Measurements from ENCODE around the gene ANKRD40.
"Not testable (repeated sequence)": the region's sequence is repeated elsewhere in the genome, so short reads cannot be mapped to it uniquely, and the experiment has no call there.

ANKRD40 gene

DNA sequence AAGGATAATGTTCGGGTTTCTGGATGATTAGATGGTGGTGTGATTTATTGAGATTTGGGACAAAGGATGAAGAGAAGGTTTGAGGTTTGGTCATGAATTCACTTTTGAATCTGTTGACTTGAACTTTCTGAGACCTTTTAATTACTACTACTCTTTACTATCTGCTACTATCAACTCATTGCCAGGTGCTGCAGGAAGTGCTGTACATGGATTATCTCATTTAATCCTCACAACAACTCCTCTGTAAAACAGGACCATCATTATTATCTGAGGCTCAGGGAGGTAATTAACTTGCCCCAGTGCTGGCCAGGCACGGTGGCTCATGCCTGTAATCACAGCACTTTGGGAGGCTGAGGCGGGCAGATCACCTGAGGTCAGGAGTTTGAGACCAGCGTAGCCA, 2.9 kb upstream of the ANKRD40 start:
- no peak for DNase-seq

DNA sequence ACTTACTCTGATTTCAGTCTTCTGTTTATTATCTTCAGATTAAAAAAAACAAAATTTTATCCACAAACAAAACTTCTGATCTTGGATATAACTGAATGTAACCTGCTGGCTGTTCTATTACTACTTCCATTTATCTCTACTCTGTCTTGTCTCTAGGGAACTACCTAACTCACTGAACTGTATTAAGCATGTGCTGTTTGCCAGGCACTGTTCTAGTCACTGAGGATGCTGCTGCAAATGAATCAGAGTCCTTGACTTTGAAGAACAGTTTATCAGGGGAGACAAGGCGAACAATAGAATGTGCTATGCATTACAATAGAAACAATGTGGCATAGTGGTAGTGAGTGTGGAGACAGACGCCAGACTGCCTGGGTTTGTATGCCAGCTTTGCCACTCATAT, 2.3 kb upstream of the ANKRD40 start:
- DNase-seq, result no peak

DNA sequence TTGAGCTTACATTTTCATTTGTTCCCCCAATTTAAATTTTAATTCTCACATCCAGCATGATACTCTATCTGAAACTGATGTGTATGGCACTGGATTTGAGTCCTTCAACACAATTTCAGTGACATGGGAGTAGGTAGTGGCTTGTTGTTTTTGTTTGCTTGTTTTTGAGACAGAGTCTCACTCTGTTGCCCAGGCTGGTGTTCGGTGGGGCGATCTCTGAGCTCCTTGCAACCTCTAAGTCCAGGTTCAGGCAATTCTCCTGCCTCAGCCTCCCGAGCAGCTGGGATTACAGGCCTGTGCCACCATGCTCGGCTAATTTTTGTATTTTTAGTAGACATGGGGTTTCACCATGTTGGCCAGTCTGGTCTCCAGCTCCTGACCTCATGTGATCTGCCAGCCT, 1.3 kb upstream of the ANKRD40 start:
- DNase-seq, result not testable (repeated sequence)

DNA sequence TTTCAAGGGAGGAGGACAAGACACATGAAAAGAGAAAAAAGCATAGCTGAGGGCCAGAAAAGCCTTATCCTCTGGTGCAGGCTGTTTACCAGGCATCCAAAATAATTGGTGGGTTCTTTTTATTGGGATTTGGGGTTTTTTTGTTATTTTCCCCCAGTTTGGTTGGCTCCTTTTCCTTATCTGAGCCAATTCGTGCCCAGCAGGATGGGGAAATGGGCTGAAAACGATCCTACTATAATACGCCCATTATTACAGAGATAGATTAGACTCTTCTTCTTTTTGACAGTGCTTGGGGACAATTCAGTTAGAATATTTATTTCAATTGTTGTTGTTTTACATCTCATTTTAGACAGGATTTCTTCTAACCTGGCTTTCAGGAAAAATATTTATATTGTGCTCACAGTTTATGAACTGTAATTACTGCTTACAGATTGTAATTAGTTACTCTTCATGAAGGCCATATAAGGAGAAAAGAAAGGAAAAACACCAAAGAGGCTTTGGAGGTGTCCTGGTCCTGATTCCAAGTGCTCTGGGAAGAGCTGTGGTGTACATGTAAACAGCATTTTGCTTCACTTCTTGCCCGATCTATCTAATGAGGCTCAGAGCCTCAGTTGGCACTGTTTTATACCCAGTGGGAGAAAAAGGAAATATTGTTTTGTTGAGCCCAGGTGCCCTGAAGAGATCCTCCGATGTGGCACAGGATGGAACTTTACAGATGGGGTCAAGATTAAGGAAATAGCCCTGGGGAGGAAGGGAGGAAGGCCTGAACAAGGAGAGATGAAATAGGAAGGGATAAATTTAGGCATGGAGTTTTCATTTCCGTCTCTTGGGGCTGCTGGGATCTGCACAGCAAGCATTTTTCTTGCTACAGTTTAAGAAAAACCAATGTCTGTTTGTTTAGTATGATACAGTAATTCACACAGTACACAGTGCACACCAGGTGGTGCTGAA, 611 bp upstream of the ANKRD40 start:
- DNase-seq, result peak; percentile 34

DNA sequence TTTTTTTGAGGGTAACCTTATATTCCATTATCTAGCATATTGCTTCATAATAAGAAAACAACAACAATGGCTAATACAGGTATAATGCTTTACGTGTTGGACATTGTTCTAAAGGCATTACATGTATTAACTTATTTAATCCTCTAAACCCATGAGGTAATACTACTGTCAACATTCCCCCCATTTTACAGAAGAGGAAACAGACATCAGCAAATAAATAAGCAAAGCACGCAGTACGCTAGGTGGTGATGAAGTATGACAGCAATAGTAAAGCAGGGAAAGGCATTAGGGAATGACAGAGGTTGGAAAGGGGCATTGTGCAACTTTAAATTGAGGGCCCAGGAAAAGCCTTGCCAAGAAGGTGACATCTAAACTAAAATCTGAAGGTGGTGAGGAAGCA, 4.6 kb downstream of the ANKRD40 start:
- no peak for DNase-seq

GRCh38 chr17:50699410-50699809, 8.3 kb downstream of the ANKRD40 start:
- DNase-seq, result no peak

DNA sequence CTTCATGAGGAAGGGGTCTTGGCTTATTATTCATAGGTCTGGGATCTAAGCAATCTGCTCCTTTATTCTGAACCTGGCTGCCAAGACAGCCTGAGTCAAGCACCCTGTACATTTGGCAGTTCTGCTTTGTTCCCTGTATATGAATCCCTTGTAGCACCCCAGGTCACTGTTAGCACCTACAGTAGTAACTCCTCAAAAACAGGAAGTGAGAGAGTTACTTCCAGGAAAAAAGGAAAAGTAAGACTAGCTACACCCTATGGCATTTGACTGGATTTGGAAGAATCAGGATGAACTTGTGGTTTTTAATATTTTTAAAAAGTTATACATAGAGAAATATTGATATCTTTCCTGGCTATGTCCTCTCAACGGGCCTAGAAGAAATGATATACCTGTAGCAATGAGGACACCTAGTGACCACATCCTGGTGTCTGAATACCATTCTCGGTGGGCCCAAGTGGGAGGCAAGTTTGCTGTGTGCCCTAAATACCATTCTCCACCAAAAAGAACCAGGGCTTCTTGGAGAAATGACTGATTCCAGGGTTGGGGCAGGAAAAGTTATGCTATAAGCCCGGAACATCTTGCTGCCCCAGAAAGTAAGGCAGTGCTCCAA, 9.9 kb downstream of the ANKRD40 start:
- no peak for DNase-seq

DNA sequence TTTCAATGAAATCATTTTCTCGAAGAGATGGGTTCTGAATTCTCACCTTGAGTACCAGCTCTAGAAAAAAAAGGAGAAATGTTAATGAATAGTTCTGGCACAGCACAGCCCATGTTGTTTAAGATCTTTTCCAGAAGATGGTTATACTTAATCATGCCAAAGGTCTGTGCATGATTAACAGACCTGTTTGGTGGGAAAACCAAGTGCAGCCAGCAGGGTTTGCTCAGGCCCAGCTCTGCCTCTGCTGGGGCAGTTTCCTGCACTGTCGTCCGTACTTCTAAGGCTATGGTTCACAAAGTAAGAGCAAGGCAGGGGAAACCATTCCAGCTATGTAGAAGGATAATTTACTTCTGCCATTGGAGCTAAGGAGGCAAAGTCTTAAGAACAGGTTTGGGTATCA, 10.7 kb downstream of the ANKRD40 start:
- DNase-seq, result no peak

GRCh38 chr17:50696365-50696879, 11.3 kb downstream of the ANKRD40 start:
- no peak for DNase-seq

DNA sequence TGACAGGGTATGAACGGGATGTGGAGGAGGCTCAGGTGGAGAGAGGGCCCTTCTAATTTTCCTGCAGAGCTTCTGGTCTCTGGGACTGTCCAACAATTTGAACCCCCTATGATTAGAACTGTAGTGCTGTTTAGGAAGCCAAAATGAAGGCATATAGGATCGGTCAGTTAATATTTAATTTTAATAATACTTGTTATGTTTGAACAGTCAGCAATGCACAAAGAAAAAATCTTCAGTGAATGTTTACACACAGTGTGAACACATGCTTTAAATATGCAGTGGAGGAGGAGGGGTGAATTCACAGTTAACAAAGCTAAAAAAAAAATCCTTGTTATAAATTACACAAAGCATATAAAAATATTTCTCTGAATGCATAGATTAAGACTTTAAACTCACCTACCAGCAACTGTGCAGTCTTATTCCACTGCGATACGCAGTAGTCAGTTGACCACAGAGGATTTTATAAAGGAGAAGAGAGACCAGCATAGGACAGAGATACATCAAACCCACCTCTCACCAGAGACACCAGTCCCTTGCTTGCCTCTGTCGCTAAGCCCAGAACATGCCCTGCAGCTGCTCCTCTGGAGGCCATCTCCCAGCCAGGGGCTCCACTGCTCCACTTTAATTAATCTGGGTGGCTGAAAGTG, 14.6 kb downstream of the ANKRD40 start:
- DNase-seq, result no peak

DNA sequence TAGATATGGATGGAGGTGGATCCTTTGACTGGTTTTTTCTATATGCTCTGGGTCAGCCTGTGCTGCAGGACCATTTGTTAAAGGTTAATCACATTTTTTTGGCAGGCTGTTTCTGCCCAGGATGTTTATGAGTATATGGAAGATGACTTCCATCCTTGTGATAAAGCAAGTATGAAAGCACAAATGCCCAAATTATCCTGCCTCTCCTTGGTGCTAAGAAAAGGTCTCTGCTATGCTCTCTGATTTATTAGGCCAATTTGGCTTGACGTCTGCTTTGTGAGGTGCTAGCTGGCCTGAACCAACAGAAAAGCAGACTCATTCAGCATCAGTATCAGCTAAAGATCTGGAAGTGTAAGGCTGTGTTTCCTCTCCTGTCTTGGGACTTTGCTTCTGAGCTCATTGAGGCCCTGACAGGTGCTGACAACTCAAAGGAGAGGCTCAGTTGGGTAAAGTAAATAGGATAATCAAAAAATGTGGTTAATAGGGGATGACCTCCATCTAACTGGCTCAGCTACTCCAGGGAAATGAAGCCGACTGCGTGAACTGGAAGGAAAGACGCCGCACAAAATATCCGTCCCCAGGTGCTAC, 15.2 kb downstream of the ANKRD40 start:
- DNase-seq, result no peak

DNA sequence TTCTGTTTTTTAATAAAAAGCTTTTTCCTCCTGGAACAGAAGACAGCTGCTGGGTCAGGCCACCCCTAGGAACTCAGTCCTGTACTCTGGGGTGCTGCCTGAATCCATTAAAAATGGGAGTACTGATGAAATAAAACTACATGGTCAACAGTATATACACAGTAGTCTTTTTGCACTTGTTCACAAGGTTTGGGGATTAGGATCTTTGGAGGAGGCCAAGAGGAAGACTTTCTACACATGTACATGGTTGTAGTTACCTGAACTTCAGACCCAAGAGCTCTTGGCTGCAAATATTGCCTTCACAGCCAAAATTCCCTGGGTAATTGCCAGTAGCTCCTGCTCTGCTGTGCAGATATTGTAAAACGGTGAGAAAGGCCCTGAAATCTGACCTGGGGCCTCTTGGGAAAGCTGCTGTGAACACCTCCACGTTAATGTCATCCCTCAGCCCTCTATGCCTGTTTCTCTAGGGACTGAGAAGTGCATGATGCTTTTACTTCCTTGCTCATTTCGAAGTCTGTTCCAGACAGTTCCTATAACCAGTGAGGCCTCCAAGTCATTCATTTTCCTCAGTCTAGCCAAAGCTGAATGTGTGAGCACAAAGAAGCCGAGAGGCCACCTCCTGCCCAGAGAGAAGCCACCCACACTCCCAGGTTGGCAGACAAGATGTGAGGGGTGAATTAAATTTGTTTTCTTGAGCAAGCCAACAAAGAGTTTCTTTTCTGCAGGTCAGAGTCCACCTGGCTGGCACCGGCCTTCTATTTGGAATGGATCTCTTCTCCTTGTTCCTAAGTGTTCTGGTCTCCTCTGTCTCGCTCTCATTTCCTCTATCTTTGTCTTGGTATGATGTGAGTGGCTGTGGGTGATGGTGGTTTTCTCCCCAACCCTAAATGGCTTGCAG, 15.9 kb downstream of the ANKRD40 start:
- no peak for DNase-seq

DNA sequence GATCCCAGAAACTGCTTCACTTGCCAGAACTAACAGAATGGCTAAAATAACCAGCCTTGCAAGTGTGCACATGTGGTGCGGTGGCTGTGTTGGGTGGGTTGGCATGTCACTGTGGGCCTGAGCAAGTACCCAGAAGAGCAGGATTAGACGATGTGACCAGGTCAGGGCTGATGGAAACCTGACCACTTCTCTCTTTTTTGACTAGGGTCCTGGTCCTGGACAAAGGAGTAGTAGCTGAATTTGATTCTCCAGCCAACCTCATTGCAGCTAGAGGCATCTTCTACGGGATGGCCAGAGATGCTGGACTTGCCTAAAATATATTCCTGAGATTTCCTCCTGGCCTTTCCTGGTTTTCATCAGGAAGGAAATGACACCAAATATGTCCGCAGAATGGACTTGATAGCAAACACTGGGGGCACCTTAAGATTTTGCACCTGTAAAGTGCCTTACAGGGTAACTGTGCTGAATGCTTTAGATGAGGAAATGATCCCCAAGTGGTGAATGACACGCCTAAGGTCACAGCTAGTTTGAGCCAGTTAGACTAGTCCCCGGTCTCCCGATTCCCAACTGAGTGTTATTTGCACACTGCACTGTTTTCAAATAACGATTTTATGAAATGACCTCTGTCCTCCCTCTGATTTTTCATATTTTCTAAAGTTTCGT, 16.7 kb downstream of the ANKRD40 start:
- DNase-seq, result no peak

GRCh38 chr17:50689956-50690886, 17.5 kb downstream of the ANKRD40 start:
- no peak for DNase-seq

GRCh38 chr17:50689251-50689650, 18.5 kb downstream of the ANKRD40 start:
- no peak for DNase-seq

DNA sequence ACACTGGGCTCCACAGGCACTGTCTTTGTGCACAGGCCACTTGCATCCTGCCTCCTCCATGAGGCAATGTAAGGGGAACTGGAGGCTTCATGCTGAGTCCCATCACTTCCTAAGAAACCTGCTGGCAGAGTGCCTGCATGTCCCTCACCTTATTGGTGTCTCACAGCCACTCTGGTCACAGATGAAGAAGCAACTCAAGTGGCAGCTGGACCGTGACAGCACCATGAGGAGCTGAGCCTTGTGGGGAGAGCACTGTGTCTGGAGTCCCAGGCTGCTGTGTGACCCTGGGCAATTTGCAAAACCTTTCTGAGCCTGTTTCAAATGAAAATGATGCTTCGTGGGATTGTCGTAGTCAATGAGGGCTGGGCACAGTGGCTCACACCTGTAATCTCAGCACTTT, 19.5 kb downstream of the ANKRD40 start:
- no peak for DNase-seq

GRCh38 chr17:50687200-50688066, 20.3 kb downstream of the ANKRD40 start:
- no peak for DNase-seq

- DNase-seq, result no peak
Observed at GRCh38 chr17:50686494-50687199, 21.1 kb downstream of the ANKRD40 start.

Data from activated CD4-positive, alpha-beta T cell treated with anti-CD3 and anti-CD28 coated beads, Interleukin-2, Interleukin-6, amounts not matched to agents 100 ng/mL and 50 ng/mL, durations not matched to agents 16 hours and 8 hours (primary cell).